Loucy (cell line): Measurements from ENCODE around the gene FAM135A.
"Not testable (repeated sequence)": the region's sequence is repeated elsewhere in the genome, so short reads cannot be mapped to it uniquely, and the experiment has no call there.

Source experiments
- H2AFZ ChIP-seq: fragments of 200-600 bp; sonication (generic); 2 replicates; pipeline ENCODE4 v1.6.0; 2016; ENCODE audit warnings: antibody characterized with exemption, mild to moderate bottlenecking, low read length, moderate library complexity
- H3F3A ChIP-seq: fragments of 200-600 bp; 2 replicates; pipeline ENCODE4 v1.6.0; 2016; ENCODE audit warnings: antibody characterized with exemption, low read depth, mild to moderate bottlenecking
- H3K27me3 ChIP-seq: fragments of 200-600 bp; sonication (generic); 2 replicates; pipeline ENCODE4 v1.6.1; 2014; ENCODE audit warnings: low read length, mild to moderate bottlenecking; ENCODE audit not compliant: insufficient read depth, poor library complexity, severe bottlenecking
- H3K36me3 ChIP-seq: fragments of 200-600 bp; sonication (generic); 2 replicates; pipeline ENCODE4 v1.6.1; 2016; ENCODE audit warnings: low read length; ENCODE audit not compliant: insufficient read depth
- H3K4me1 ChIP-seq: fragments of 200-600 bp; sonication (generic); 2 replicates; pipeline ENCODE4 v1.5.1; 2014; ENCODE audit warnings: low read length, mild to moderate bottlenecking; ENCODE audit not compliant: insufficient read depth, poor library complexity, severe bottlenecking
- H3K4me2 ChIP-seq: fragments of 200-600 bp; sonication (generic); 2 replicates; pipeline ENCODE4 v1.6.0; 2014; ENCODE audit warnings: antibody characterized with exemption, low read length, low read depth, mild to moderate bottlenecking; ENCODE audit not compliant: poor library complexity, severe bottlenecking
- H3K4me3 ChIP-seq: fragments of 200-600 bp; sonication (generic); 2 replicates; pipeline ENCODE4 v1.5.1; 2014; ENCODE audit warnings: low read length, mild to moderate bottlenecking, mixed read lengths; ENCODE audit not compliant: poor library complexity, severe bottlenecking
- H3K79me2 ChIP-seq: fragments of 200-600 bp; sonication (generic); 2 replicates; pipeline ENCODE4 v1.6.1; 2014; ENCODE audit warnings: low read length; ENCODE audit not compliant: insufficient read depth
- H3K9ac ChIP-seq: fragments of 200-600 bp; sonication (generic); 2 replicates; pipeline ENCODE4 v1.6.0; 2014; ENCODE audit warnings: mild to moderate bottlenecking, low read depth, low read length, moderate library complexity; ENCODE audit not compliant: poor library complexity, severe bottlenecking
- H3K9me2 ChIP-seq: fragments of 200-600 bp; sonication (generic); replicated peaks from 2 replicates; pipeline ENCODE4 v1.6.1; 2016; ENCODE audit warnings: low read depth, low read length, mixed read lengths
- H3K9me3 ChIP-seq: fragments of 200-600 bp; sonication (generic); 2 replicates; pipeline ENCODE4 v1.6.1; 2014; ENCODE audit warnings: mild to moderate bottlenecking, antibody characterized with exemption, low read length, low read depth; ENCODE audit not compliant: insufficient read depth
- H4K20me1 ChIP-seq: fragments of 200-600 bp; sonication (generic); 2 replicates; pipeline ENCODE4 v1.6.0; 2014; ENCODE audit warnings: antibody characterized with exemption, low read length, mild to moderate bottlenecking; ENCODE audit not compliant: insufficient read depth, poor library complexity, severe bottlenecking
- CTCF ChIP-seq: fragments of 200-600 bp; sonication (generic); conservative IDR thresholded peaks from 2 replicates; pipeline ENCODE4 v1.5.1; 2014; ENCODE audit warnings: mild to moderate bottlenecking, antibody characterized with exemption, low read length
- EZH2phosphoT487 ChIP-seq: fragments of 200-600 bp; IDR thresholded peaks from 2 replicates; pipeline ENCODE4 v1.6.1; 2018; ENCODE audit warnings: antibody characterized with exemption, mild to moderate bottlenecking, moderate library complexity, borderline replicate concordance

The FAM135A gene

GRCh38 chr6:70604254-70604653 is 190.9 kb downstream of the FAM135A start:
- H3K36me3 ChIP-seq, result no peaks in the 10 kb centered on the region
- no peak overlapping the region for H3K4me3 ChIP-seq
- TF ChIP-seq EZH2phosphoT487 (no peak), CTCF (no peak)
- H3F3A ChIP-seq, result no peaks in the 10 kb centered on the region
- no peaks in the 10 kb centered on the region for H3K79me2 ChIP-seq
- no peaks in the 10 kb centered on the region for H4K20me1 ChIP-seq
- H3K9me2 ChIP-seq, result no peaks in the 10 kb centered on the region
- H3K4me1 ChIP-seq, result no peaks in the 10 kb centered on the region
- H3K9me3 ChIP-seq, result no peaks in the 10 kb centered on the region
- no peak overlapping the region for H3K9ac ChIP-seq
- H3K4me2 ChIP-seq, result no peak overlapping the region
- no peaks in the 10 kb centered on the region for H3K27me3 ChIP-seq
- H2AFZ ChIP-seq, result no peak overlapping the region

- not testable (repeated sequence) for H3K79me2 ChIP-seq, H3K4me3 ChIP-seq, H3K9me3 ChIP-seq, H2AFZ ChIP-seq, H3K27me3 ChIP-seq, H3K9me2 ChIP-seq, H4K20me1 ChIP-seq, H3K4me2 ChIP-seq, H3K9ac ChIP-seq, H3F3A ChIP-seq, H3K4me1 ChIP-seq, H3K36me3 ChIP-seq
These were observed 194.1 kb downstream of the FAM135A start for GRCh38 chr6:70607371-70607770.

- not testable (repeated sequence) for H3K9me2 ChIP-seq, H4K20me1 ChIP-seq, H3K36me3 ChIP-seq, H2AFZ ChIP-seq, H3K9me3 ChIP-seq, H3K27me3 ChIP-seq, H3F3A ChIP-seq, H3K4me1 ChIP-seq, H3K4me2 ChIP-seq, H3K9ac ChIP-seq, H3K4me3 ChIP-seq, H3K79me2 ChIP-seq
These were observed 195.9 kb downstream of the FAM135A start for GRCh38 chr6:70609181-70609580.
